Vagina (tissue), 2 donors: ENCODE measurements around the gene CEP170B.

Experiments
- POLR2A ChIP-seq, 2 donors: fragments of 450-650 bp; IDR thresholded peaks; one replicate each; pipeline ENCODE4 v1.6.1; 2017; ENCODE audit warnings: antibody characterized with exemption in 2 of 2, mild to moderate bottlenecking in 2 of 2, moderate library complexity in 2 of 2
- TF ChIP-seq, protein P1 (sequence below), 3 experiments: fragments of 450-650 bp in 2 of 3; fragments of 200-600 bp in 1 of 3; sonication (generic) in 1 of 3; IDR thresholded peaks; one replicate each; pipeline ENCODE4 v1.5.1; 2017 to 2019; ENCODE audit warnings: antibody characterized with exemption in 3 of 3, mild to moderate bottlenecking in 2 of 3, moderate library complexity in 2 of 3

DNA sequence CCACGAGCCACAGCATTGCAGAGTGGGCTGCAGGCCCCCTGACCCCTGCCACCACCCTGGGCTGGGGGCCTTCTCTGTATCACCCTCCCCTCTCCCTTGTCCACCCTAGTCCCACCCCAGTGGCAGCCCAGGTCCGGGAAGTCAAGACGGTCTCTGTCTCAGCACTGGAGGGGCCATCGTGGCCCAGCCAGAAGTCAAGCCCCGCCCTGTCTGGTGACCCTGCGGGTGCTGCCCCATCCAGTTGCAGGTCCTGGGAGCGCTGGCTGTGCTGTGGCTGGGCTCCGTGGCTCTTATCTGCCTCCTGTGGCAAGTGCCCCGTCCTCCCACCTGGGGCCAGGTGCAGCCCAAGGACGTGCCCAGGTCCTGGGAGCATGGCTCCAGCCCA lies 62.4 kb downstream of the CEP170B start:
- TF ChIP-seq, protein P1, sequence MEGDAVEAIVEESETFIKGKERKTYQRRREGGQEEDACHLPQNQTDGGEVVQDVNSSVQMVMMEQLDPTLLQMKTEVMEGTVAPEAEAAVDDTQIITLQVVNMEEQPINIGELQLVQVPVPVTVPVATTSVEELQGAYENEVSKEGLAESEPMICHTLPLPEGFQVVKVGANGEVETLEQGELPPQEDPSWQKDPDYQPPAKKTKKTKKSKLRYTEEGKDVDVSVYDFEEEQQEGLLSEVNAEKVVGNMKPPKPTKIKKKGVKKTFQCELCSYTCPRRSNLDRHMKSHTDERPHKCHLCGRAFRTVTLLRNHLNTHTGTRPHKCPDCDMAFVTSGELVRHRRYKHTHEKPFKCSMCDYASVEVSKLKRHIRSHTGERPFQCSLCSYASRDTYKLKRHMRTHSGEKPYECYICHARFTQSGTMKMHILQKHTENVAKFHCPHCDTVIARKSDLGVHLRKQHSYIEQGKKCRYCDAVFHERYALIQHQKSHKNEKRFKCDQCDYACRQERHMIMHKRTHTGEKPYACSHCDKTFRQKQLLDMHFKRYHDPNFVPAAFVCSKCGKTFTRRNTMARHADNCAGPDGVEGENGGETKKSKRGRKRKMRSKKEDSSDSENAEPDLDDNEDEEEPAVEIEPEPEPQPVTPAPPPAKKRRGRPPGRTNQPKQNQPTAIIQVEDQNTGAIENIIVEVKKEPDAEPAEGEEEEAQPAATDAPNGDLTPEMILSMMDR (IDR thresholded peaks at IDR 0.05) = no peak
- TF ChIP-seq POLR2A (IDR thresholded peaks at IDR 0.05) = no peak
